Mesodermal cell (in vitro differentiated cells): ENCODE data around the gene BCL6.

Experiments
- H3K27ac ChIP-seq: 2 replicates; pipeline ENCODE4 v1.7.0; 2013; ENCODE audit warnings: mild to moderate bottlenecking, low read depth, low read length, moderate library complexity; ENCODE audit not compliant: severe bottlenecking
- H3K36me3 ChIP-seq: 2 replicates; pipeline ENCODE4 v1.7.1; 2013; ENCODE audit warnings: mild to moderate bottlenecking, low read length, moderate library complexity; ENCODE audit not compliant: control insufficient read depth, insufficient read depth
- H3K4me1 ChIP-seq: one replicate; pipeline ENCODE4 v1.7.1; 2013; ENCODE audit warnings: mild to moderate bottlenecking, low read length; ENCODE audit not compliant: insufficient read depth, control insufficient read depth, poor library complexity, severe bottlenecking
- H3K4me3 ChIP-seq: 2 replicates; pipeline ENCODE4 v1.7.0; 2013; ENCODE audit warnings: low read length, control low read depth, mild to moderate bottlenecking; ENCODE audit not compliant: insufficient read depth, poor library complexity, severe bottlenecking; ENCODE audit errors: extremely low read depth
- H3K9me3 ChIP-seq: 2 replicates; pipeline ENCODE4 v1.7.1; 2013; ENCODE audit warnings: mild to moderate bottlenecking, low read length, moderate library complexity; ENCODE audit not compliant: control insufficient read depth
- WGBS, 2 experiments: methylation state at CpG; one replicate each; pipeline ENCODE4 v1.1.5; 2013; ENCODE audit warnings: missing lambda C conversion rate in 2 of 2; ENCODE audit not compliant: insufficient coverage in 2 of 2; 5-methylcytosine and 5-hydroxymethylcytosine counted together

The BCL6 gene

DNA sequence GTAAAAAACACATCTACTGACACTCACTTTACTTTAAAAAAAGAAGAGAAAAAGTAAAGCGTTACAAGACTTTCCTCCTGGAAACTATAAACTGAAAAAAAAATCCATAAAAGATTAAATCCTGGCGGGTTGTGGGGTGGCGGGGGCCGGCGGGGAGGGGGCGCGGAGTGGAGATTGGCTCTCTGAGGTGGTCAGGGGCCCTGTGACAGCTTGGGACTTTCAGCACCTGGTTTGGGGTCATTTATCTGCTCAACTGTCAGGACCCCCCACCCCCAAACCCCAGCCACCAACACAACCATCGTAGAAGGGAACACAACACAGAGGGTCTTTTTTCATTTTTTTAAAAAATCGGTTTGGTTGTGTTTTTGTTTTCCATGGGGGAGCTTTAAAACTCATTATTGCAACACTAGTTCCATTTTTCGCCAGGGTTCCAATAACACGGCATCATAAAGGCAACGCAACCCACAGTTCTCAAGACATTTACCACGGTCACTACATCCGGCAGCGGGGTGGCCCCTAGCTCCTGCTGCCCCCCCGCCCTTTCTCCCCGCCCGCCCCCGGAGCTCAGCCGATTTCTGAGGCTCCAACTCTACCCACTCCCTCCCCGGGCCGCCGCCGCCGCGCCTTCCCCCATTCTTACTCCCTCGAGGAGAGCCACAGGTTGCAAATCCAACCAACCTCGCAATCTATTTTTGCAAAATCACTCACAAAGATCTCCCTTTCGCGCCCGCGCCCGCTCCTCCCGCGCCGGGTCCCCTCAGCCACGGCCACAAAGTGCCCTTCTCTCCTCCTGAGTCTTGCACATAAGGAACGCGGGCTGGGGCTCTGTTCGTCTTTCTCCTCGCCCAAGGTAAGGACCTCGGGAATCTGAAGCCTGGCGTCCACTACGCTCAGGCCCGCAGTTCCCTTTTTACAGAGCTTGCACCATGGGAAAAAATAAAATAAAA is 1.8 kb downstream of the BCL6 start:
- no peaks in the 10 kb centered on the region for H3K9me3 ChIP-seq
- WGBS, 2 experiments: 1 to 4% methylated on average over 21 to 22 of the region's 45 CpGs
- peak overlapping the region; percentile 66 for H3K4me3 ChIP-seq
- H3K27ac ChIP-seq: no peak overlapping the region
- H3K4me1 ChIP-seq: peaks cover 24% of the 10 kb centered on the region
- no peaks in the 10 kb centered on the region for H3K36me3 ChIP-seq

DNA sequence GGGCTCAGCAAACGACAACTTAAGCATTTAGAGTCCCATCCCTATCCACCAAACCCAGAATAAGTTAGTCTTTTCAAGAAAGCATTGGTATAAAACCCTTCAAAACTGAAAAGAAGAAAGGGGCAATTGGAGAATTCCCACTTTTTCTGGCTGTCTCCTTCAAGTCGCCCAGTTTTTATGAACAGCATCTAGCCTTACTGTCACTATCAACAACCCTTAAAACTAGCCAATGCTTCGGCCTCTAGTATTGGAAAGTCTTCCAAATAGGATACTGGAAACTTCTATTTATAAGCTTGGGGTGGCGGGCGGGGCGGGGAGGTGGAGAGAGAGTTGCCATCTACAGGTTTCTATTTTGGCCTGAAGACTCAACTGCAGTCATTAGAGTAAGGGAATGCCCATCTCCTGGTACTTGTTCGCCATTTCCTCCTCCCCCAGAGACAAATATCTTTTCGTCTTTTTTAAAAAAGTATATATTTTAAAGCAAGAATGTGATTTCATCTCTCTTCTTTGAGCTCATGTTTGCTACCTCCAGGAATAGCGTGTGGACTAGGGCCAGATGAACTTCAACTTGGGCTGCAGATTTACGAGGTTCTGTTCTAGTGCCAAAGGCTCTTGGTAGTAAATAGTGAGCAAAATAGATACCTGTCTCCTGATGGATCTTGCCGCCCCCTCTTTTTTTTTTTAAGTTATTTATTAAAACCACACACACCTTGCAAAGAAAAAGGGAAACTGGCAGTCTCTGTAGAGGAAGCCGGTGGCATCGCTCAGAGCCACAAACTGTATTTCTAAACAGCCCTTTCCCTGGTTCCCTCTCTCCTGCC is 2.7 kb downstream of the BCL6 start:
- H3K36me3 ChIP-seq: no peaks in the 10 kb centered on the region
- no peaks in the 10 kb centered on the region for H3K9me3 ChIP-seq
- H3K4me3 ChIP-seq: peak overlapping the region; percentile 66
- H3K27ac ChIP-seq: no peak overlapping the region
- peaks cover 24% of the 10 kb centered on the region for H3K4me1 ChIP-seq
- WGBS, 2 experiments: 60% methylated on average over 2 of the region's 13 CpGs; no CpG with 5 or more reads in 1 of the 2 experiments

DNA sequence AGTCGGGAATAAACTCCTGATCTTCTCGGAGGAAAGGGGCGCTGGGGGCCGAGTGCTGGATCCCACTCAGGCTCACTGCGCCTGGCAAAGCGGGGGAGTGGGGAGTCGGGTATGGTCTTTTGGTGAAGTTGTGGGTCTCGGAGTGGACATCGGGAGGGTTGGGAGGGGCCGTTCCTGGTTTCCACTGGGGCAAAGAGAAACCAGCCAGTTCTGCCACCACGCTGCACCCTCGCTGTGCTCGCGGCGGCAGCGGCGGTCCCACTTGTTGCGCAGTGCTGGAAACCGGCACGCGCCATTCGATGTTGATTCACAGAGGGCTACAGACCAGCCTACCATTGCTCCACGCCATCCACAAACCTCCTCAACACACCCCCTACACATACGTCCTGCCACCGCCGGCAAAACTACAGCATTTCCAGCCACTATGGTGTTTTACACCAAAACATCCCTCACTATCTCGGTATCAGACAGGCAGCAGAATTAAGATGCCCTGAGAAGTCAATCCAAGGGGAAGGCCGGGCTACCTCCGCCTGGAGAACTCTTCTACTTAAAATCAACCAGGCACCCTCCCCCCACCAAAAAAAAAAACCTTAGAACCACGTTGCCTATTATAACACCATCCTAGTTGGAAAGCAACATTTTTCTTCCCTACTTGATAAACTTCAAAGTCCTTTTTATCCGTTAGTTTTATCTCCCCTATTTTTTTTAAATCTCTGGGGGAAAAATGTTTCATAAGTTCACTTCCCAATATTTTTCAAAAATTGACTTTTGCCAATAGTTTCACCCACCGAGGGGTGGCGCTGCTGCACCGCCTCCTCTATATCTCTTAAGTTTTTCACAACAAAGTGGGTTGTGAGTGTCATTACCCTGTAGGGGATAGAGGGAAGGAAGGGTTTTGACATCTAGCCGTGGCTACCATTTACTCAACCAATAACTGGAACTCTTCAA is 3.6 kb downstream of the BCL6 start:
- H3K4me1 ChIP-seq: peaks cover 25% of the 10 kb centered on the region
- H3K27ac ChIP-seq: no peak overlapping the region
- H3K9me3 ChIP-seq: no peaks in the 10 kb centered on the region
- peak overlapping the region; percentile 39 for H3K4me3 ChIP-seq
- no peaks in the 10 kb centered on the region for H3K36me3 ChIP-seq
- WGBS, 2 experiments: 1 to 2% methylated on average over 28 to 31 of the region's 35 CpGs

DNA sequence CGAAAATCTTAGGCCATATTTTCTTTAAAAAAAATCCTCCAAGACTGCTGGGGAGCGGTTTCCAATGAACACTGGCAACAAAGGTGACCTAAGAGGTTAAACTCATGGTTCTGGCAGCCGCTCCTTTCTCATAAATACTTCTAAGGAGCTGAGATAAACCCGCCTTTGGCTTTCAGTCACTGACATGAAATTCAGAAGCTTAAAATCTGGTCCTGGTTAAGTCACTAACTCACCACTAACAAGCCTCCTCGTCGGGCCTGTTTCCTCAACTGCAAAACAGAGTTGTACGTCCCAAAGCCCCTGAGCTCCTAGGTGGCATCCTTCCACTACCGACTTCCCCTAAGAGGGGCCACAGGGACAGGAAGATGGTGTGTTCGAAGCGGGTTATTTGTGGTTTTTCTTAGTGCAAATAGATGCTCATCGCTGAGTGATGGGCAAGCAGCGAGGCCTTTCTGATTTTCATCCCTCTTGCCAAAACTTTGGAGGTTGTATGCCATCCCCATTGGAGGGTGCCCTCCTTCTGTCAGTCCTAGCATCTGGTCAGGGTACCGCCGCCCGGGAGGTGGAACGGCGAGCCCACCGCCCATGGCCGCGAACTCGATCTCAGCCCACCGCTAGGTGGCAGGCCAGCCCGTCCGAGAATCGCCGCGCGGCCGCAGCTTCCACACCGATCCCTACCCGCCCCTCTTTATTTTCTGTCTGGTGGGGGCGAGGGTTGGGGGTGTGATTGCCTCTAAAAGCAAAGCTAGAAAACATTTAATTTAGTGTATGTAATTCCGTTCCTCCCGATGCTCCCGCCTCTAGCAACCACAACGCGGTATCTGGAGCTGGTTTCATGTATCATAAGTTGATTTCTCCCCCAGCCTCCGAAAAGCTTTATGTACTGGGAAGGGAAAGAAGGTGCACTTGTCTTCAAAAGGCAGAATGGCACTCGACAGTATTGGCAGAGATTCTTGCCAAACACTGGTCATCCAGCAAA is 4.6 kb downstream of the BCL6 start:
- Histone ChIP-seq H3K27ac (peak overlapping the region; percentile 92), H3K36me3 (no peaks in the 10 kb centered on the region), H3K4me3 (peak overlapping the region; percentile 39), H3K9me3 (no peaks in the 10 kb centered on the region), H3K4me1 (peaks cover 34% of the 10 kb centered on the region)
- 20 to 23% methylated on average over 12 to 19 of the region's 39 CpGs for WGBS, 2 experiments

DNA sequence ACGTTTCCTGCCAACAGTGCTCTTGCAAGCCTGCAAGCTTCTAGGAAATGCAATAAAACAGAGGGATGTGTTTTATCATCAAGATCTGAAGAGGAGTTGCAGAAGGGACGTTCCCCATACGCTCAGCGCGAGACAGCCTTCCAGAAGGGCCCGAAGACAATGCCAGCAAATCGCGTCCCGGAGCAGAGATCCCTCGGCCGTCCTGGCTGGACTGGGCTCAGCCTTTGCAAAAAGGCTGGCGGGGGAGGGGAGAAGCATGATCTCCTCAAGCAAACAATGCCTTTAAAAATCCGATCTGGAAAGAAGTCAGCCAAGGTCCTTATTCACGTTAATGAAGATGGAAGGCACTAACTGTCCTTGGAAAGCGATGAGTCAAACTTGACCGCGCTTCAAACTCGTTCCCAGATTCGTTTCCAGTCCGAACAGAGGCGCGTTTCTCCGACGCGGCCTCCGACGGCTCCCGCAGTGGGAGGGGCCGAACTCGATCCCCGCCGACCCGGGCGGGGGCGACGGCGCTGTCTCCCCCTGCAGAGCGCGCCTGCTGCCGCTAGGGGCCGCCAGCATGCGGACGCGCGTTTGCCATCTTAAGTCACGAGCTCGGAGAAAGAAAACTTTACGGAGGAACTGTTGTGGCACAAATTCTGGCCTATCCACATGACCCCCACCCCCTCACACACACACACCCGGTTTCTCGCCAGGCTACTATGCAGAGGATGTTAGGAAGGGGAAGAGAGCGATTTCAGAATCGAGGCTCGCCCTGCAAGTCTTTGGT is 5.5 kb downstream of the BCL6 start:
- Histone ChIP-seq H3K9me3 (no peaks in the 10 kb centered on the region), H3K4me1 (peaks cover 39% of the 10 kb centered on the region), H3K27ac (peak overlapping the region; percentile 92), H3K36me3 (peaks cover 2% of the 10 kb centered on the region), H3K4me3 (peak overlapping the region; percentile 40)
- WGBS, 2 experiments: 4% methylated on average over 36 to 48 of the region's 53 CpGs

DNA sequence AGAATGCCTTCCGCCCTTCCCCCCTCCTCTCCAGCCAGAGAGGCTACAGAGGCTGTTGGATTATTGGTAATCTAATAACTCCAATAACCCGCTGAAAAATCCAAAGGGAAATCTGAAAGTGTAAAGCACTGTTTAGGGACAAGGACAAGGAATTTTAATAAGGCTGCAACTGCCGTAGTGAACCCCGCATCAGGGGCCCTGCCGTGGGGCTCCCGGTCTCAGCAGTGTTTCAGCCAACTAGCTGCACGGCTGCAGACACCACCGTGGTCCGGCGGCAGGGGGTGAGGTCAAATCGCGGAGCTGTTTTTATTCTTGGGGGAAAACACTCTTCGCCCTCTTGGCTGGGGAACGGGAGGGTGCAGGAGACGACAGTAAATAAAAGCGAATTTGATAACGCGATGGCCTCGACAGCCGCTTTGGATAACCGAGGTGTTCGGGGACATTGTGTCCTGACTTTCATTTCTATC is 6.1 kb downstream of the BCL6 start:
- Histone ChIP-seq H3K9me3 (no peaks in the 10 kb centered on the region), H3K27ac (peak overlapping the region; percentile 92), H3K4me1 (peaks cover 39% of the 10 kb centered on the region), H3K4me3 (peak overlapping the region; percentile 40), H3K36me3 (peaks cover 8% of the 10 kb centered on the region)
- WGBS, 2 experiments: 0 to 2% methylated on average over 17 to 19 of the region's 22 CpGs

DNA sequence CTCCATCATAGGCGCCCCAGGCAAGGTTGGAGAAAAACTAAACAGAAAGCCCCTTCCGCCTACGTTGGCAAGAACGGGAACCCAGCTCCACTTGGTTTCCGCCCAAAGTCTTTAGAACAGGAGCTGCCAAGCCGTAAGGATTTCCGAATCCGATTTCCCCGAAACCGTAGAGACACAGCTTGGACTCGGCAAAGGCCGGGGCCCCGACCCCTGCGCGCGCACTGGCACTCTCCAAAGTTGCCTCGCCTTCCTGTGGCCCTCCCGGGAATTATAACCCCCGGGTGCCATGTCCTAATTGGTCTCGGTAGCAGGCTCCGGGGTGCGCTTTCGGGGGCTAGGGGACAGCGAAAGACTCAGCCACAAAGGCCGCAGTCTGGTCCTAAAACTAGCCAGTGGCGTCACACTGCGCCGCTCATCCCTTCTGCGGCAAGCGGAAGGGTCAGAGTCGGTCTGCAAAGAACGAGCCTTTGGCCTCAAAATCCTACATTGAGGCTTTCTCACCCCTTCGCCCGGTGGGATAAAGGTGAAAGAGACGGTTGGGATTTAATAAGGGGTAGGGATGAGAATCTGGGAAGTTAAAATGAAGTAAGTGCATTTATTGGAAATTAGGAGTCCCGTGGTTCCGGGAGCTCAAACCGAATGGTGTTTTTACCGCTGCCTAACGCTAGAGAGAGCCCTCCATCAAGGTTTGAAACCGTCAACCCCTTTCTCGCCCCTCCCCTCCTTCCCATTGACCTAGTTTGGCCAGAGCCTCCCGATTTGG is 6.8 kb downstream of the BCL6 start:
- peaks cover 14% of the 10 kb centered on the region for H3K36me3 ChIP-seq
- no peaks in the 10 kb centered on the region for H3K9me3 ChIP-seq
- H3K4me3 ChIP-seq: peak overlapping the region; percentile 40
- WGBS, 2 experiments: 2 to 3% methylated on average over 31 to 35 of the region's 43 CpGs
- peaks cover 39% of the 10 kb centered on the region for H3K4me1 ChIP-seq
- H3K27ac ChIP-seq: peak overlapping the region; percentile 92

DNA sequence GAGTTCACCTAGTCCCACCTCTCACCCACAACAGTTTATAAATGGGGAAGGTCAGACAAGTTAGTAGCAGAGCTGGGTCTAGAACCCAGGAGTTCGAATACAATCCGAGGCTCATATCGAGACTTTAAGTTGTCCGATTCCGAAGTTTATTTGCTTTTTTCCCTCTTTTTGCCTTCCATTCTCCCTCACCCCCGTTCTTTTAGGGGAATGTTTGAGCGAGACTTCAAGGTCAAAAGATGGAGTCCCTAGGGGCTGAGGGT is 7.3 kb downstream of the BCL6 start:
- 0 to 5% methylated on average over 1 to 4 of the region's 7 CpGs for WGBS, 2 experiments
- Histone ChIP-seq H3K9me3 (no peaks in the 10 kb centered on the region), H3K27ac (peak overlapping the region; percentile 92), H3K4me3 (peak overlapping the region; percentile 40), H3K36me3 (peaks cover 19% of the 10 kb centered on the region), H3K4me1 (peaks cover 39% of the 10 kb centered on the region)
